Measurements from ENCODE around the gene KRT2. TPM values are rescaled to one million over a fixed set of nuclear protein-coding genes. Genes with fewer than 3 reads are reported as not detected.

Gene KRT2
- total and polyA plus RNA-seq, 2 experiments from 2014 or later = not detected

DNA sequence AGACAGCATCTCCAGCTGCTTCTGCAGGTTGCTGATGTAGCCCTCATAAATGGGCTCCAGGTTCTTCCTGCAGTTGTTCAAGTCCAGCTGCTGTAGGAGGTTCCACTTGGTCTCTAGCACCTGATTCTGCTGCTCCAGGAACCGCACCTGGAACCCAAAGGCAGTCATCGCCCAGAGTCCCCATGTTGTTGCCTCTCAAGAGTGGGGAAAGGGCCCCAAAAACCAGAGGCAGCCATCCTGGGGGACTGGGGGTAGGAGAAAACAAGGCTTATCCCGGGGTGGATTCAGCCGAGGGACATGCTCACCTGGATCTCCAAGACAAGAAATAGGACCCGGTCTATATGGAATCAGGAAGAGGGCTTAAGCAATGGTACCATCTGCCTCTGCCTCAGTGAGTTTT is 53.0 kb downstream of the KRT2 start:
- Histone ChIP-seq H3K9me2 (replicated peaks; ENCODE audit: insufficient read depth) (no peaks in the 10 kb centered on the region), H3K4me2 (no peak overlapping the region), H3K9me3 (ENCODE audit: low read depth) (no peaks in the 10 kb centered on the region), H3K79me2 (no peaks in the 10 kb centered on the region), H4K20me1 (ENCODE audit: insufficient read depth, poor library complexity, severe bottlenecking) (no peaks in the 10 kb centered on the region), H3K27ac (no peak overlapping the region), H3K4me3 (no peak overlapping the region), H3K36me3 (replicated peaks; ENCODE audit: insufficient read depth, low read depth) (no peaks in the 10 kb centered on the region), H3K4me1 (ENCODE audit: insufficient read depth) (no peaks in the 10 kb centered on the region), H2AFZ (no peak overlapping the region), H3K27me3 (peaks cover 19% of the 10 kb centered on the region)
- WGBS (ENCODE audit: low lambda C conversion rate, missing lambda C conversion rate) = 93% methylated on average over 5 of the region's 5 CpGs
- no peak for DNase-seq (ENCODE audit: low spot score)
- TF ChIP-seq EZH2 (IDR thresholded peaks at IDR 0.05; ENCODE audit: borderline replicate concordance) = no peak
- no peak for TF ChIP-seq CTCF (IDR thresholded peaks at IDR 0.05; ENCODE audit: poor library complexity)
- TF ChIP-seq EZH2phosphoT487 (IDR thresholded peaks at IDR 0.05; ENCODE audit: low read depth, severe bottlenecking, unreplicated experiment) = no peak

Other genes with a start within 250 kb of the KRT2 start
- not detected in 2 replicates for gene KRT82, start 245.9 kb downstream of the KRT2 start, total RNA-seq
- not detected in 2 replicates for gene KRT82, start 245.9 kb downstream of the KRT2 start, polyA plus RNA-seq
- not detected in 2 replicates for gene KRT75, start 217.8 kb downstream of the KRT2 start, total RNA-seq
- gene KRT75, start 217.8 kb downstream of the KRT2 start, polyA plus RNA-seq = not detected in 2 replicates
- 0.08 TPM in 1 of 2 replicates, not detected in the other for gene KRT6B, start 200.1 kb downstream of the KRT2 start, total RNA-seq
- 0.10 and 0.42 TPM in 2 replicates for gene KRT6B, start 200.1 kb downstream of the KRT2 start, polyA plus RNA-seq
- gene KRT6C, start 178.4 kb downstream of the KRT2 start, total RNA-seq = 0.07 and 0.32 TPM in 2 replicates
- 0.18 and 1.3 TPM in 2 replicates for gene KRT6C, start 178.4 kb downstream of the KRT2 start, polyA plus RNA-seq
- gene KRT6A, start 159.0 kb downstream of the KRT2 start, total RNA-seq = 5.5 and 6.8 TPM in 2 replicates
- gene KRT6A, start 159.0 kb downstream of the KRT2 start, polyA plus RNA-seq = 0.54 and 2.3 TPM in 2 replicates
- gene KRT5, start 131.8 kb downstream of the KRT2 start, total RNA-seq = 13.0 and 15.8 TPM in 2 replicates
- 7.4 and 11.3 TPM in 2 replicates for gene KRT5, start 131.8 kb downstream of the KRT2 start, polyA plus RNA-seq
- not detected in 2 replicates for gene KRT71, start 99.1 kb downstream of the KRT2 start, total RNA-seq
- gene KRT71, start 99.1 kb downstream of the KRT2 start, polyA plus RNA-seq = not detected in 2 replicates
- gene KRT74, start 78.4 kb downstream of the KRT2 start, total RNA-seq = not detected in 2 replicates
- not detected in 2 replicates for gene KRT74, start 78.4 kb downstream of the KRT2 start, polyA plus RNA-seq
- gene KRT72, start 50.7 kb downstream of the KRT2 start, total RNA-seq = not detected in 2 replicates
- not detected in 2 replicates for gene KRT72, start 50.7 kb downstream of the KRT2 start, polyA plus RNA-seq
- gene KRT73, start 33.7 kb downstream of the KRT2 start, total RNA-seq = not detected in 2 replicates
- not detected in 2 replicates for gene KRT73, start 33.7 kb downstream of the KRT2 start, polyA plus RNA-seq
- 0.13 TPM in 1 of 2 replicates, not detected in the other for gene KRT1, start 28.2 kb upstream of the KRT2 start, total RNA-seq
- not detected in 2 replicates for gene KRT1, start 28.2 kb upstream of the KRT2 start, polyA plus RNA-seq
- not detected in 2 replicates for gene KRT77, start 51.3 kb upstream of the KRT2 start, total RNA-seq
- not detected in 2 replicates for gene KRT77, start 51.3 kb upstream of the KRT2 start, polyA plus RNA-seq
- gene KRT76, start 125.1 kb upstream of the KRT2 start, total RNA-seq = not detected in 2 replicates
- not detected in 2 replicates for gene KRT76, start 125.1 kb upstream of the KRT2 start, polyA plus RNA-seq
- not detected in 2 replicates for gene KRT3, start 143.9 kb upstream of the KRT2 start, total RNA-seq
- 0.43 TPM in 1 of 2 replicates, not detected in the other for gene KRT3, start 143.9 kb upstream of the KRT2 start, polyA plus RNA-seq
- 8.7 and 9.6 TPM in 2 replicates for gene KRT4, start 161.9 kb upstream of the KRT2 start, total RNA-seq
- gene KRT4, start 161.9 kb upstream of the KRT2 start, polyA plus RNA-seq = 4.2 and 7.2 TPM in 2 replicates
- gene KRT79, start 182.1 kb upstream of the KRT2 start, total RNA-seq = 0.07 TPM in 1 of 2 replicates, not detected in the other
- gene KRT79, start 182.1 kb upstream of the KRT2 start, polyA plus RNA-seq = 0.44 TPM in 1 of 2 replicates, not detected in the other
- 0.08 TPM in 1 of 2 replicates, not detected in the other for gene KRT78, start 196.8 kb upstream of the KRT2 start, total RNA-seq
- not detected in 2 replicates for gene KRT78, start 196.8 kb upstream of the KRT2 start, polyA plus RNA-seq

Data from hepatocyte (in vitro differentiated cells).